B cell (primary cell): ENCODE measurements around the gene BBS2.

ENCODE experiments used
- CTCF ChIP-seq: fragments of 200-600 bp; IDR thresholded peaks from one replicate; pipeline ENCODE4 v1.8.0; 2022; ENCODE audit warnings: antibody characterized with exemption, mild to moderate bottlenecking
- EZH2 ChIP-seq: IDR thresholded peaks from 2 replicates; pipeline ENCODE4 v1.6.1; 2012; ENCODE audit warnings: borderline replicate concordance, low read depth, mild to moderate bottlenecking, moderate library complexity, low read length; ENCODE audit not compliant: insufficient read depth, poor library complexity, severe bottlenecking

DNA sequence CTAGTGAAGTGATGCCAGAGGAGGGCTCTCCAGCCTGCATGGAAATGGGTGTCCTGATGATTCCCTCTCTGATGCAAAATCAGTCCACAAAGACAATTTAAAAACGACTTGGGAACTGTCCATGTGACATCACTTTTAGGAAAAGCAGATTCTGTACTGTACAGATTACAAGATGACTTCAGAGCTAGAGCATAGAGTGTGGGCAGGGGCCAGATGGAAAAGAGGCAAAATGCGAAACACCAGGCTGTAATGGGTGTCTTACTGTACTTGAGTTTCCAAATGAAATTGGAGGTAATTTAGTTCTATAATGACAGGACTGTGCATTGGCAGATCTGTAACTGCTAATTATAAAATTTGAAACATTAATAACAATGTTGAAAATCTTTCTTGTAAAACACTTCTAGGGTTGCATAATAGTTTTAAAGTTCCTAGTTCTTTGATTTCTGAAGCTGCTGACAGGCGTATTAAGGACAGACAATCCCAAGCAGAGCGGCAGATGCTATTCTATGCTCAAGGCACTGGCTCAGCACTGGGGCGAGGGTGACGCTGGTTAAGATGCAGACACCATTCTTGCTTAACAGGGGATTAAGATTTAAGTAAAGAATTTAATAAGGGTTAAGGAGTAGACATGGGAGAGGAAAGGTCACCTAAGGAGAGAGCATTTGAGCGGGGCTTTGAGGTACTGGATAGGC lies 38.9 kb downstream of the BBS2 start:
- TF ChIP-seq CTCF (no peak), EZH2 (no peak)
